T-cell (primary cell): ENCODE results near the gene TMEM239. TPM values are rescaled to one million over a fixed set of nuclear protein-coding genes. Genes with fewer than 3 reads are reported as not detected.

Source experiments
- ATAC-seq, 4 experiments: fragments of 200-7000 bp in 3 of 4; fragments of 150-1000 bp in 1 of 4; cut with Tn5 transposase; replicated peaks in 1 of 4; 1 replicate in 3 of 4; 2 replicates in 1 of 4; pipeline ENCODE4 v1.10.0; 2021; ENCODE audit warnings: moderate library complexity in 3 of 4, mild to moderate bottlenecking in 2 of 4, moderate number of reproducible peaks in 1 of 4
- CTCF ChIA-PET, 2 donors: fragments of 300-600 bp; sonication (Branson Sonifier 250); formaldehyde crosslinking; loops; one replicate each; lab custom pipeline; 2022; ENCODE audit warnings: antibody characterized with exemption in 2 of 2; lab: Charles Lee
- POLR2A ChIA-PET, 2 donors: fragments of 300-600 bp; sonication (Branson Sonifier 250); formaldehyde crosslinking; loops; one replicate each; lab custom pipeline; 2022; ENCODE audit warnings: antibody characterized with exemption in 2 of 2; lab: Charles Lee
- DNase-seq, 35 experiments: peaks; one replicate each; pipeline versions ENCODE4 v3.0.0 to v3.0.0-alpha.2; 2013 to 2023
- H3K27ac ChIP-seq: one replicate; pipeline ENCODE4 v1.5.1; 2013; ENCODE audit warnings: low read length
- H3K27me3 ChIP-seq, 2 experiments: replicated peaks in 1 of 2; 1 replicate in 1 of 2; 2 replicates in 1 of 2; pipeline versions ENCODE4 v1.6.1 to v1.7.0; 2013; ENCODE audit warnings: low read length in 1 of 2, mixed read lengths in 1 of 2; ENCODE audit not compliant: control insufficient read depth in 2 of 2, insufficient read depth in 2 of 2; ENCODE audit errors: extremely low read depth in 1 of 2
- H3K36me3 ChIP-seq, 2 donors: 1 replicate in 1 of 2; 2 replicates in 1 of 2; pipeline versions ENCODE4 v1.6.1 to v1.7.0; 2013; ENCODE audit warnings: low read length in 1 of 2; ENCODE audit not compliant: control insufficient read depth in 2 of 2, insufficient read depth in 1 of 2; ENCODE audit errors: extremely low read depth in 1 of 2
- H3K4me1 ChIP-seq, 2 experiments: 1 replicate in 1 of 2; 2 replicates in 1 of 2; pipeline versions ENCODE4 v1.6.1 to v1.7.0; 2013; ENCODE audit warnings: low read length in 2 of 2, mixed read lengths in 1 of 2; ENCODE audit not compliant: insufficient read depth in 2 of 2, control insufficient read depth in 1 of 2; ENCODE audit errors: extremely low read depth in 1 of 2
- H3K4me3 ChIP-seq, 2 donors: 1 replicate in 1 of 2; 2 replicates in 1 of 2; pipeline versions ENCODE4 v1.5.1 to v1.7.0; 2013; ENCODE audit warnings: mild to moderate bottlenecking in 2 of 2, low read length in 1 of 2, moderate library complexity in 1 of 2; ENCODE audit not compliant: control insufficient read depth in 1 of 2; ENCODE audit errors: extremely low read depth in 1 of 2
- H3K9me3 ChIP-seq: 2 replicates; pipeline ENCODE4 v1.7.0; 2013
- H3K27ac Mint-ChIP-seq, 2 donors: one replicate each; pipeline ENCODE4 v1.8.0; 2020 to 2021; ENCODE audit warnings: mild to moderate bottlenecking in 2 of 2, mixed read lengths in 2 of 2
- H3K27me3 Mint-ChIP-seq, 2 donors: one replicate each; pipeline ENCODE4 v1.8.0; 2021 to 2022; ENCODE audit warnings: mixed read lengths in 2 of 2
- H3K36me3 Mint-ChIP-seq: one replicate; pipeline ENCODE4 v1.8.0; 2021; ENCODE audit warnings: mixed read lengths
- H3K4me1 Mint-ChIP-seq, 3 donors: one replicate each; pipeline ENCODE4 v1.8.0; 2020 to 2022; ENCODE audit warnings: mixed read lengths in 3 of 3, mild to moderate bottlenecking in 1 of 3
- H3K4me3 Mint-ChIP-seq, 3 donors: one replicate each; pipeline ENCODE4 v1.8.0; 2020 to 2022; ENCODE audit warnings: mild to moderate bottlenecking in 3 of 3, mixed read lengths in 3 of 3, moderate library complexity in 3 of 3
- H3K9me3 Mint-ChIP-seq, 3 donors: one replicate each; pipeline ENCODE4 v1.8.0; 2020 to 2022; ENCODE audit warnings: mixed read lengths in 3 of 3
- WGBS: methylation state at CpG from one replicate; pipeline ENCODE4 v1.1.5; 2013; ENCODE audit warnings: missing lambda C conversion rate; ENCODE audit not compliant: insufficient coverage; 5-methylcytosine and 5-hydroxymethylcytosine counted together
- total RNA-seq, 35 experiments: library from RNA in 6 of 35; stranded (reverse) in 6 of 35; fragments of 120-200 nt in 1 of 35; gene quantifications; one replicate each; pipeline versions ENCODE4 v1.2.1 to v1.2.4 and lab custom pipeline; 2013 to 2026

The TMEM239 gene
- total RNA-seq, 5 donors from 2014 or later (not counting 1 experiment from before 2014, with no cell fraction given) = not detected

DNA sequence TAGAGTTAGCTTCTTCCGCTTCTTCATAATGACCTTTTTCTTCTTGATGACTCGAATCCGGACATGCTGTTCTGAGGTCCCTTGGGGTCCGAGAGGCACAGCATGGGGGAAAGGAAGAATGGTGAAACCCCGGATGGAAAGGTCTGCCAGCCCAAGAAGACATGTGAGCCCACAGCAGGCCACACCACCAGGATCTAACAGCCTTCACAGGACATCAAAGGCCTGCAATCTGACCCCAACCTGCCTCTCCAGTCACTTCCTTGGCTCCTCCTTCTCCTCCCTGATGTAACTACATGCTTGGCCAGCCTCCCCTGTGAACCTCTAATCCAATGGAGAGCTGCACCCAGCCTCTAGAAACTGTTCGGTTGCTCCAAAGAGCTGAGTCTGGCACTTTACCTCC is 17.4 kb upstream of the TMEM239 start:
- DNase-seq (no peak), ATAC-seq (no peak)
- Mint-ChIP-seq H3K4me1 (peaks cover 24 to 27% (median 25%) of the 10 kb centered on the region in 3 donors), H3K27me3 (peaks cover 51 to 71% of the 10 kb centered on the region in 2 donors), H3K27ac (no peak overlapping the region), H3K36me3 (no peaks in the 10 kb centered on the region), H3K4me3 (peak overlapping the region; percentile 81 to 96 (median 82)), H3K9me3 (no peaks in the 10 kb centered on the region)
- Histone ChIP-seq H3K27ac (no peak overlapping the region), H3K36me3 (no peaks in the 10 kb centered on the region), H3K4me1 (peaks cover 4 to 27% of the 10 kb centered on the region in 2 experiments), H3K9me3 (no peaks in the 10 kb centered on the region), H3K4me3 (no peak overlapping the region), H3K27me3 (peaks cover 0 to 86% of the 10 kb centered on the region in 2 experiments)
- 69% methylated on average over 3 of the region's 6 CpGs for WGBS
- ChIA-PET POLR2A (no interaction called here), CTCF (no interaction called here)

DNA sequence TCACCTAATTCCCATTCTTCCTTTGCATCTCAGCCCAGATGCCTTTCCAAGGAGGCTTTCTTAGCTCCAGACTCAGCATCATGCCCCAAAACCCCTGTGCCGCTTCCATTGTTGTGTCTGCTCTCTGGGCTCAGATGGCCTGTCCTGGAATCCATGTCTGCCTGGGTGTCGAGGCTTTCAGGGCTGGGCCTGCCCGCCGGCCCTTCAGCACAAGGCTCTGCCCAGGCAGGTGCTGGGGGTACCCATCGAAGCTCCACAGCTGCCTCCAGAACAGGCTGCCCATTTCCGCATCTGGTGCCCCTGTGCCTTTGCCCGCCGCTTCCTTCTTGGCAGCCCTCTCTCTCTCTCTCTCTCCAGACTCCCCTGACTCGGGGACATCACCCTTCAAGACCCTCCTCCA is 16.9 kb upstream of the TMEM239 start:
- Histone ChIP-seq H3K27ac (no peak overlapping the region), H3K4me1 (peaks cover 4 to 27% of the 10 kb centered on the region in 2 experiments), H3K36me3 (no peaks in the 10 kb centered on the region), H3K27me3 (peaks cover 0 to 85% of the 10 kb centered on the region in 2 experiments), H3K9me3 (no peaks in the 10 kb centered on the region), H3K4me3 (peak overlapping the region; percentile 33 to 89)
- POLR2A ChIA-PET = no interaction called here
- ATAC-seq = no peak
- 57% methylated on average over 6 of the region's 9 CpGs for WGBS
- peaks cover 50 to 74% of the 10 kb centered on the region in 2 donors for H3K27me3 Mint-ChIP-seq
- no peaks in the 10 kb centered on the region for H3K36me3 Mint-ChIP-seq
- H3K4me3 Mint-ChIP-seq = peak overlapping the region; percentile 81 to 96 (median 82)
- H3K27ac Mint-ChIP-seq = peak overlapping the region in 1 of 2 donors; percentile 65
- no peak for DNase-seq
- CTCF ChIA-PET = no interaction called here
- no peaks in the 10 kb centered on the region for H3K9me3 Mint-ChIP-seq
- H3K4me1 Mint-ChIP-seq = peaks cover 24 to 27% (median 25%) of the 10 kb centered on the region in 3 donors

DNA sequence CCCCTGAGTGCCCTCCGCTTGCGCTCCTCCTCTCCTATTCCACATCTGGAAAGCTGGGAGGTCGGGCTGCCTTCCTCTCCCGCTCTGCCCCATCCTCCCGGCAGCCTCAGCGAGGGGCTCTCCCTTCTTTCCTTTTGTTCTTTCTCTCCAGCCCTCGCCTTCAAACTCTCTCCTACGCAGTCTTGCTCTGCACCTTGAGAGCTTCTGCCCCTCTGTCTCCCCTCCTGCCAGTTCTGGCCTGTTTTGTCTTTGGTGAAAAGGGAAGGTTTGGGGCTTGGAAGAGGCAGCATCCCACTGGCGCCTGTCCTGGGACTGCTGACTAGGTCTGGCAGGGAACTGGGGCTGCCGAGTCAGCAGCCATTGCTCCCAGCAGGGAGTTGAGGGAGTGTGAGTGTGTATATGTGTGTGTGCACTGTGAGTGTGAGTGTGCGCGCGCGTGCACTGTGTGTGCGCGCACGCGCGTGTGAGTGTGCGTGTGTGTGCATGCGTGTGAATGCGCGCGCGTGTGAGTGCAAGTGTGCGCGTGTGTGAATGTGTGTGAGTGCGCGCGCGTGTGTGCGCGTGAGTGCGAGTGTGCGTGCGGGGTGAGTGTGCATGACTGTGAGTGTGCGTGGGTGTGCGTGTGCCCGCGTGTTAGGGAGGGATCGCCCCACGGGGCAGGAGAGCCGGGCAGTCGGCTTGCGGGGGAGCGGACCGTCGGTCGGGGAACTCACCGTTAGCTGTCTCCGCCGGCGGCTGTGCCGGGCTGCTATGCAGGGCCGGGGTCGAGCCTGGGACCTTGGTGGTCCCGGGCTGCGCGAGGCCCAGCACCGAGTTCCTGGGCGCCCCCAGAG is 16.3 kb upstream of the TMEM239 start:
- Mint-ChIP-seq H3K36me3 (no peaks in the 10 kb centered on the region), H3K27ac (peak overlapping the region in 1 of 2 donors; percentile 53), H3K4me3 (peak overlapping the region; percentile 81 to 96 (median 82)), H3K4me1 (peaks cover 24 to 27% (median 25%) of the 10 kb centered on the region in 3 donors), H3K9me3 (no peaks in the 10 kb centered on the region), H3K27me3 (peaks cover 50 to 78% of the 10 kb centered on the region in 2 donors)
- Histone ChIP-seq H3K27ac (no peak overlapping the region), H3K9me3 (no peaks in the 10 kb centered on the region), H3K27me3 (peaks cover 0 to 88% of the 10 kb centered on the region in 2 experiments), H3K36me3 (no peaks in the 10 kb centered on the region), H3K4me3 (peak overlapping the region; percentile 33 to 89), H3K4me1 (peaks cover 4 to 27% of the 10 kb centered on the region in 2 experiments)
- 6% methylated on average over 49 of the region's 61 CpGs for WGBS
- ChIA-PET POLR2A (no interaction called here), CTCF (no interaction called here)
- DNase-seq = no peak
- peak in 3 of 4 experiments; percentile 7 to 38 (median 8) for ATAC-seq

- ChIA-PET POLR2A (no interaction called here), CTCF (no interaction called here)
- H3K27me3 Mint-ChIP-seq = peaks cover 50 to 81% of the 10 kb centered on the region in 2 donors
- H3K36me3 ChIP-seq = no peaks in the 10 kb centered on the region
- no peaks in the 10 kb centered on the region for H3K36me3 Mint-ChIP-seq
- H3K27ac ChIP-seq = no peak within 1 kb of the TSS
- peaks cover 4 to 27% of the 10 kb centered on the region in 2 experiments for H3K4me1 ChIP-seq
- H3K27me3 ChIP-seq = peaks cover 0 to 88% of the 10 kb centered on the region in 2 experiments
- H3K27ac Mint-ChIP-seq = peak within 1 kb of the TSS in 1 of 2 donors; percentile 53
- H3K4me3 Mint-ChIP-seq = peak within 1 kb of the TSS; percentile 81 to 96 (median 82)
- ATAC-seq (peak; percentile 26 to 56 (median 38)), DNase-seq (peak in 2 of 35 experiments; percentile 17 to 24)
- peaks cover 24 to 27% (median 25%) of the 10 kb centered on the region in 3 donors for H3K4me1 Mint-ChIP-seq
- peak within 1 kb of the TSS; percentile 33 to 89 for H3K4me3 ChIP-seq
- H3K9me3 Mint-ChIP-seq = no peaks in the 10 kb centered on the region
- no peaks in the 10 kb centered on the region for H3K9me3 ChIP-seq
- 2% methylated on average over 36 of the region's 52 CpGs for WGBS
Measured at GRCh38 chr20:2800521-2801285, 15.5 kb upstream of the TMEM239 start, which contains the start of gene CPXM1. TSS of gene CPXM1 (minus strand) at chr20:2800627. CDS start at chr20:2800572, 55 bp downstream.

DNA sequence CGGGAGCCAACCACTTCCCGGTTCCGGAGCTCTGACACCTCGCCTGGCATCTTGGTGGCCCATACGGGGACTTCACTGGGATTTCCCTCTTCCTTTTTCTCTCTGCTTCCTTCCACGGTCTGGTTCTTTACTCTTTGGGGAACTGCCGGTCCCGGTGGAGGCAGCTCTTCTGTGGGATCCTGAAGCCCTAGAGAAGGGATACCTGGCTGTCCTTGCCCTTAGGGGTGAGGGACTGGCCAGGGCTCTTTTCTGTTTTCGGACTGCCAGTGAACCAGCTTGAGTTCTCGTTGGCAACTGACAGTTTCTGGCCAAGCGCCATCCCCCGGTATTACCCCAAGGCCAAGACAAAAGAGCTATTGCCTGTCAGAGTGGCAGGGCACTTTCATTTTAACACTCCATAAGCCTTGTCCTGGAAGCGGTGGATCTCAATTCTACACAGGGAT is 14.9 kb upstream of the TMEM239 start:
- Mint-ChIP-seq H3K27me3 (peaks cover 54 to 82% of the 10 kb centered on the region in 2 donors), H3K9me3 (no peaks in the 10 kb centered on the region), H3K27ac (no peak overlapping the region), H3K4me3 (peak overlapping the region; percentile 72 to 96 (median 73)), H3K4me1 (peaks cover 24 to 27% (median 25%) of the 10 kb centered on the region in 3 donors), H3K36me3 (no peaks in the 10 kb centered on the region)
- ChIA-PET CTCF (no interaction called here), POLR2A (no interaction called here)
- H3K4me3 ChIP-seq = peak overlapping the region in 1 of 2 donors; percentile 61
- DNase-seq (no peak), ATAC-seq (no peak)
- H3K4me1 ChIP-seq = peaks cover 4 to 27% of the 10 kb centered on the region in 2 experiments
- 16% methylated on average over 13 of the region's 13 CpGs for WGBS
- H3K27me3 ChIP-seq = peaks cover 3 to 88% of the 10 kb centered on the region in 2 experiments
- no peak overlapping the region for H3K27ac ChIP-seq
- H3K36me3 ChIP-seq = no peaks in the 10 kb centered on the region
- no peaks in the 10 kb centered on the region for H3K9me3 ChIP-seq
